H9 (cell line): ENCODE data around the gene SSBP3. TPM values are rescaled to one million over a fixed set of nuclear protein-coding genes. Genes with fewer than 3 reads are reported as not detected.
A peak's percentile ranks its signal among the peaks of the same experiment; 100 is the strongest.

Experiments used
- DNase-seq: peaks from one replicate; pipeline ENCODE4 v3.0.0-alpha.2; 2017
- H2AFZ ChIP-seq: one replicate; pipeline ENCODE4 v1.6.1; 2013; ENCODE audit warnings: mild to moderate bottlenecking, low read length, control low read depth, moderate library complexity
- H2AK5ac ChIP-seq: 2 replicates; pipeline ENCODE4 v1.6.1; 2013; ENCODE audit warnings: low read length, control low read depth, mixed read lengths; ENCODE audit not compliant: insufficient read length
- H2BK120ac ChIP-seq: one replicate; pipeline ENCODE4 v1.6.1; 2013; ENCODE audit warnings: low read depth, mild to moderate bottlenecking, low read length, control low read depth, inconsistent platforms; ENCODE audit not compliant: poor library complexity, severe bottlenecking
- H2BK12ac ChIP-seq: 2 replicates; pipeline ENCODE4 v1.6.1; 2013; ENCODE audit warnings: low read length, control low read depth, mixed read lengths, low read depth; ENCODE audit not compliant: insufficient read length
- H2BK15ac ChIP-seq: 2 replicates; pipeline ENCODE4 v1.6.1; 2013; ENCODE audit warnings: low read depth, low read length, control low read depth
- H2BK20ac ChIP-seq: one replicate; pipeline ENCODE4 v1.6.1; 2013; ENCODE audit warnings: low read depth, mild to moderate bottlenecking, low read length, control low read depth, inconsistent platforms; ENCODE audit not compliant: poor library complexity, severe bottlenecking
- H2BK5ac ChIP-seq: 2 replicates; pipeline ENCODE4 v1.6.1; 2013; ENCODE audit warnings: low read length, control low read depth, mixed read lengths; ENCODE audit not compliant: insufficient read length
- H3K14ac ChIP-seq: 2 replicates; pipeline ENCODE4 v1.6.1; 2013; ENCODE audit warnings: low read length, control low read depth; ENCODE audit not compliant: insufficient read depth
- H3K18ac ChIP-seq: 2 replicates; pipeline ENCODE4 v1.6.1; 2013; ENCODE audit warnings: low read depth, mild to moderate bottlenecking, mixed read lengths, low read length, control low read depth; ENCODE audit not compliant: insufficient read length
- H3K23ac ChIP-seq: 2 replicates; pipeline ENCODE4 v1.6.1; 2013; ENCODE audit warnings: low read length, control low read depth, mixed read lengths, low read depth; ENCODE audit not compliant: insufficient read length
- H3K23me2 ChIP-seq: 2 replicates; pipeline ENCODE4 v1.6.1; 2013; ENCODE audit warnings: low read depth, mild to moderate bottlenecking, mixed read lengths, low read length, control low read depth; ENCODE audit not compliant: insufficient read length, poor library complexity, severe bottlenecking
- H3K27ac ChIP-seq: 2 replicates; pipeline ENCODE4 v1.5.1; 2013; ENCODE audit warnings: low read length, control low read depth, mixed read lengths, low read depth; ENCODE audit not compliant: insufficient read length
- H3K27me3 ChIP-seq: 2 replicates; pipeline ENCODE4 v1.6.1; 2013; ENCODE audit warnings: low read length, control low read depth, inconsistent platforms; ENCODE audit not compliant: insufficient read depth
- H3K4ac ChIP-seq: 2 replicates; pipeline ENCODE4 v1.6.1; 2013; ENCODE audit warnings: low read depth, mild to moderate bottlenecking, control low read depth, inconsistent platforms, low read length, moderate library complexity
- H3K4me1 ChIP-seq: 2 replicates; pipeline ENCODE4 v1.6.1; 2013; ENCODE audit warnings: low read length, control low read depth, inconsistent platforms; ENCODE audit not compliant: insufficient read depth
- H3K4me2 ChIP-seq: 2 replicates; pipeline ENCODE4 v1.6.1; 2013; ENCODE audit warnings: low read length, control low read depth, mixed read lengths; ENCODE audit not compliant: insufficient read length, insufficient read depth
- H3K56ac ChIP-seq: 2 replicates; pipeline ENCODE4 v1.6.1; 2013; ENCODE audit warnings: low read depth, mild to moderate bottlenecking, mixed read lengths, low read length, control low read depth; ENCODE audit not compliant: insufficient read length
- H3K79me1 ChIP-seq: 2 replicates; pipeline ENCODE4 v1.6.1; 2013; ENCODE audit warnings: low read depth, mild to moderate bottlenecking, moderate library complexity, low read length, control low read depth, inconsistent platforms; ENCODE audit not compliant: insufficient read depth, poor library complexity, severe bottlenecking
- H3K79me2 ChIP-seq: 2 replicates; pipeline ENCODE4 v1.6.1; 2013; ENCODE audit warnings: low read length, control low read depth, inconsistent platforms; ENCODE audit not compliant: insufficient read depth
- H3K9ac ChIP-seq: 2 replicates; pipeline ENCODE4 v1.6.1; 2013; ENCODE audit warnings: low read length, control low read depth, mixed read lengths; ENCODE audit not compliant: insufficient read length; ENCODE audit errors: extremely low read depth
- H3K9me3 ChIP-seq: one replicate; pipeline ENCODE4 v1.6.1; 2013; ENCODE audit warnings: low read depth, low read length, inconsistent platforms; ENCODE audit not compliant: control insufficient read depth
- H3T11ph ChIP-seq: one replicate; pipeline ENCODE4 v1.6.1; 2013; ENCODE audit warnings: mild to moderate bottlenecking, low read length, control low read depth, inconsistent platforms
- H4K20me1 ChIP-seq: one replicate; pipeline ENCODE4 v1.6.1; 2013; ENCODE audit not compliant: control insufficient read depth, insufficient read length, insufficient read depth
- H4K5ac ChIP-seq: 2 replicates; pipeline ENCODE4 v1.6.1; 2013; ENCODE audit warnings: low read depth, mild to moderate bottlenecking, mixed read lengths, low read length, control low read depth; ENCODE audit not compliant: insufficient read length
- H4K8ac ChIP-seq: replicated peaks from 2 replicates; pipeline ENCODE4 v1.6.1; 2013; ENCODE audit warnings: low read length, control low read depth, mixed read lengths, low read depth; ENCODE audit not compliant: insufficient read length
- H4K91ac ChIP-seq: 2 replicates; pipeline ENCODE4 v1.6.1; 2013; ENCODE audit warnings: low read depth, mild to moderate bottlenecking, moderate library complexity, mixed read lengths, low read length, control low read depth; ENCODE audit not compliant: insufficient read length
- H3K27ac Mint-ChIP-seq, 3 experiments: 2 replicates in 2 of 3; 3 replicates in 1 of 3; pipeline ENCODE4 v1.8.0; 2020 to 2021; ENCODE audit warnings: mixed read lengths in 3 of 3, mild to moderate bottlenecking in 1 of 3, moderate library complexity in 1 of 3
- H3K27me3 Mint-ChIP-seq: 2 replicates; pipeline ENCODE4 v1.8.0; 2021; ENCODE audit warnings: low read depth, mild to moderate bottlenecking, moderate library complexity, mixed read lengths
- H3K36me3 Mint-ChIP-seq, 3 experiments: 2 replicates in 2 of 3; 3 replicates in 1 of 3; pipeline ENCODE4 v1.8.0; 2020 to 2021; ENCODE audit warnings: low read depth in 3 of 3, mixed read lengths in 3 of 3; ENCODE audit not compliant: insufficient read depth in 1 of 3
- H3K4me1 Mint-ChIP-seq, 2 experiments: 2 replicates each; pipeline ENCODE4 v1.8.0; 2020; ENCODE audit warnings: mixed read lengths in 2 of 2
- H3K4me3 Mint-ChIP-seq, 2 experiments: 2 replicates in 1 of 2; 3 replicates in 1 of 2; pipeline ENCODE4 v1.8.0; 2020 to 2021; ENCODE audit warnings: mild to moderate bottlenecking in 2 of 2, mixed read lengths in 2 of 2, moderate library complexity in 1 of 2
- H3K9me3 Mint-ChIP-seq, 2 experiments: 2 replicates in 1 of 2; 3 replicates in 1 of 2; pipeline ENCODE4 v1.8.0; 2020; ENCODE audit warnings: mild to moderate bottlenecking in 2 of 2, mixed read lengths in 2 of 2, moderate library complexity in 1 of 2
- WGBS: extraction: QIAGEN DNeasy Blood & Tissue Kit; methylation state at CpG from one replicate; pipeline ENCODE4 v1.1.7; 2013; ENCODE audit warnings: missing lambda C conversion rate, low lambda C conversion rate, mixed read lengths; ENCODE audit not compliant: insufficient read length; ENCODE audit errors: extremely low coverage; 5-methylcytosine and 5-hydroxymethylcytosine counted together
- total RNA-seq: library from RNA; stranded (reverse); gene quantifications from 2 replicates; pipeline ENCODE4 v1.2.1, GENCODE V29; 2021
- TF ChIP-seq, protein P1 (sequence below): fragments of 200-600 bp; sonication (generic); conservative IDR thresholded peaks from 3 replicates; pipeline ENCODE4 v1.8.0; 2021; ENCODE audit warnings: antibody characterized with exemption, mild to moderate bottlenecking

Gene SSBP3
- total RNA-seq, 1 experiment from 2014 or later, result 126 TPM

DNA sequence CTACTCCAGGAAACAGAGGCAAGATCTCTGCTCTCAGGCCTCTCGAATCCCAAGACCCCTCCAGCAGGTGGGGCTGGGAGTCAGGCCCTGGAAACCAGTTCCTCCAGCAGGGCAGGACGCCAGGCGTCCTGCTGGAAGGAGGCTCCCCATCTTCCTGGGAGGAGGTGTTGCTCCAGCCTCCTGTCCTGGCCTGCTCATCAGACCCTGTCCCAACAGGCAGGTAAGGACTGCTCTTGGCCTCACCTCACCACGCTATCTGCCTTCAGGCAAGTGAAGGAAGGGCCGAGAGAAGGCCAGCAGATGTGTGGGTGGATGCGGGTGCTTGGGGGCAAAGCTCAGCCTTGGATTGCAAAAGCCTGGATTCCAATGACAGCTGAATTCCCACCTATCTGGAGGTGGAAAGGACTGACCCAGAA lies 82.9 kb downstream of the SSBP3 start:
- no peak overlapping the region for H3K27ac ChIP-seq
- H3K4me2 ChIP-seq, result no peak overlapping the region
- no peak overlapping the region for H3K18ac ChIP-seq
- H4K5ac ChIP-seq, result no peak overlapping the region
- WGBS, result no CpG with 5 or more reads among the region's 6 CpGs
- no peaks in the 10 kb centered on the region for H3K27me3 ChIP-seq
- H3K23me2 ChIP-seq, result no peaks in the 10 kb centered on the region
- H3K9me3 Mint-ChIP-seq, result no peaks in the 10 kb centered on the region
- H3K4me1 ChIP-seq, result peaks cover 16% of the 10 kb centered on the region
- no peak overlapping the region for H2BK120ac ChIP-seq
- TF ChIP-seq, protein P1, sequence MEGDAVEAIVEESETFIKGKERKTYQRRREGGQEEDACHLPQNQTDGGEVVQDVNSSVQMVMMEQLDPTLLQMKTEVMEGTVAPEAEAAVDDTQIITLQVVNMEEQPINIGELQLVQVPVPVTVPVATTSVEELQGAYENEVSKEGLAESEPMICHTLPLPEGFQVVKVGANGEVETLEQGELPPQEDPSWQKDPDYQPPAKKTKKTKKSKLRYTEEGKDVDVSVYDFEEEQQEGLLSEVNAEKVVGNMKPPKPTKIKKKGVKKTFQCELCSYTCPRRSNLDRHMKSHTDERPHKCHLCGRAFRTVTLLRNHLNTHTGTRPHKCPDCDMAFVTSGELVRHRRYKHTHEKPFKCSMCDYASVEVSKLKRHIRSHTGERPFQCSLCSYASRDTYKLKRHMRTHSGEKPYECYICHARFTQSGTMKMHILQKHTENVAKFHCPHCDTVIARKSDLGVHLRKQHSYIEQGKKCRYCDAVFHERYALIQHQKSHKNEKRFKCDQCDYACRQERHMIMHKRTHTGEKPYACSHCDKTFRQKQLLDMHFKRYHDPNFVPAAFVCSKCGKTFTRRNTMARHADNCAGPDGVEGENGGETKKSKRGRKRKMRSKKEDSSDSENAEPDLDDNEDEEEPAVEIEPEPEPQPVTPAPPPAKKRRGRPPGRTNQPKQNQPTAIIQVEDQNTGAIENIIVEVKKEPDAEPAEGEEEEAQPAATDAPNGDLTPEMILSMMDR, result peak; percentile 57; the same call in 2 of the 3 replicates
- H2AFZ ChIP-seq, result no peak overlapping the region
- H3K79me1 ChIP-seq, result peaks cover 14% of the 10 kb centered on the region
- H3K27ac Mint-ChIP-seq, result peak overlapping the region in 2 of 3 experiments; percentile 55 to 88; a peak in 4 of 7 replicates
- H3K14ac ChIP-seq, result no peak overlapping the region
- H3K9ac ChIP-seq, result no peak overlapping the region
- H2BK15ac ChIP-seq, result no peak overlapping the region
- no peak overlapping the region for H3K23ac ChIP-seq
- H3K9me3 ChIP-seq, result no peaks in the 10 kb centered on the region
- peaks cover 95 to 96% of the 10 kb centered on the region in 2 experiments for H3K4me1 Mint-ChIP-seq
- DNase-seq, result peak; percentile 66
- no peak overlapping the region for H4K8ac ChIP-seq
- no peak overlapping the region for H4K91ac ChIP-seq
- H3K27me3 Mint-ChIP-seq, result no peaks in the 10 kb centered on the region
- no peaks in the 10 kb centered on the region for H4K20me1 ChIP-seq
- no peak overlapping the region for H2BK5ac ChIP-seq
- H3K4ac ChIP-seq, result no peak overlapping the region
- H2BK12ac ChIP-seq, result no peak overlapping the region
- no peak overlapping the region for H2BK20ac ChIP-seq
- no peak overlapping the region for H2AK5ac ChIP-seq
- H3K4me3 Mint-ChIP-seq, result 0 out of 5 replicates have a peak overlapping the region, but pooled peaks of 1 of the 2 experiments have one; percentile 57
- H3K79me2 ChIP-seq, result peaks cover 12% of the 10 kb centered on the region; the same call in 1 of the 2 replicates
- H3T11ph ChIP-seq, result no peak overlapping the region
- H3K36me3 Mint-ChIP-seq, result peaks cover 0 to 4% (median 0%) of the 10 kb centered on the region in 3 experiments; a peak in 4 of 7 replicates
- H3K56ac ChIP-seq, result no peak overlapping the region
